ENCODE measurements around the gene ASPRV1.
A peak's percentile ranks its signal among the peaks of the same experiment; 100 is the strongest.

The ASPRV1 gene

GRCh38 chr2:69943000-69943842 lies 18.2 kb downstream of the ASPRV1 start:
- DNase-seq (ENCODE audit: low read depth in 2 of 2), result no peak

- DNase-seq (ENCODE audit: low read depth in 2 of 2), result no peak
These were observed 20.7 kb downstream of the ASPRV1 start for GRCh38 chr2:69940691-69941090.

- no peak for DNase-seq (ENCODE audit: low read depth in 2 of 2)
These were observed 21.7 kb downstream of the ASPRV1 start for GRCh38 chr2:69939722-69940121.

GRCh38 chr2:69937968-69938367 lies 23.5 kb downstream of the ASPRV1 start:
- DNase-seq (ENCODE audit: low read depth in 2 of 2), result no peak

GRCh38 chr2:69936906-69937305 lies 24.5 kb downstream of the ASPRV1 start:
- no peak for DNase-seq (ENCODE audit: low read depth in 2 of 2)

- no peak for DNase-seq (ENCODE audit: low read depth in 2 of 2)
These were observed 26.4 kb downstream of the ASPRV1 start for GRCh38 chr2:69935011-69935410.

GRCh38 chr2:69934614-69934908 lies 26.9 kb downstream of the ASPRV1 start:
- DNase-seq (ENCODE audit: low read depth in 2 of 2), result no peak

- peak in 1 of 2 donors; percentile 15 for DNase-seq (ENCODE audit: low read depth in 2 of 2)
These were observed 27.4 kb downstream of the ASPRV1 start for GRCh38 chr2:69933839-69934613.

- no peak for DNase-seq (ENCODE audit: low read depth in 2 of 2)
These were observed 28.1 kb downstream of the ASPRV1 start for GRCh38 chr2:69933254-69933828.

GRCh38 chr2:69932596-69932922 lies 28.9 kb downstream of the ASPRV1 start:
- DNase-seq (ENCODE audit: low read depth in 2 of 2), result no peak

- DNase-seq (ENCODE audit: low read depth in 2 of 2), result no peak
These were observed 29.4 kb downstream of the ASPRV1 start for GRCh38 chr2:69931832-69932595.

GRCh38 chr2:69926849-69927515 lies 34.4 kb downstream of the ASPRV1 start:
- no peak for DNase-seq (ENCODE audit: low read depth in 2 of 2)

- DNase-seq (ENCODE audit: low read depth in 2 of 2), result no peak
These were observed 38.3 kb downstream of the ASPRV1 start for GRCh38 chr2:69923116-69923515.

- DNase-seq (ENCODE audit: low read depth in 2 of 2), result no peak
These were observed 43.0 kb downstream of the ASPRV1 start for GRCh38 chr2:69918401-69918800.

- no peak for DNase-seq (ENCODE audit: low read depth in 2 of 2)
These were observed 43.6 kb downstream of the ASPRV1 start for GRCh38 chr2:69917852-69918251.

GRCh38 chr2:69916106-69916505 lies 45.3 kb downstream of the ASPRV1 start:
- DNase-seq (ENCODE audit: low read depth in 2 of 2), result no peak

GRCh38 chr2:69914950-69915945 lies 46.2 kb downstream of the ASPRV1 start, which contains the start of gene MXD1:
MXD1 (plus strand) TSS chr2:69915109; CDS start chr2:69915331, 222 bp downstream.
- DNase-seq (ENCODE audit: low read depth in 2 of 2), result peak in 1 of 2 donors; percentile 100

- peak in 1 of 2 donors; percentile 100 for DNase-seq (ENCODE audit: low read depth in 2 of 2)
These were observed 47.1 kb downstream of the ASPRV1 start for GRCh38 chr2:69914164-69914949.

GRCh38 chr2:69911985-69912563 lies 49.4 kb downstream of the ASPRV1 start:
- no peak for DNase-seq (ENCODE audit: low read depth in 2 of 2)
